Measurements from ENCODE around the gene DLGAP1.

DNA sequence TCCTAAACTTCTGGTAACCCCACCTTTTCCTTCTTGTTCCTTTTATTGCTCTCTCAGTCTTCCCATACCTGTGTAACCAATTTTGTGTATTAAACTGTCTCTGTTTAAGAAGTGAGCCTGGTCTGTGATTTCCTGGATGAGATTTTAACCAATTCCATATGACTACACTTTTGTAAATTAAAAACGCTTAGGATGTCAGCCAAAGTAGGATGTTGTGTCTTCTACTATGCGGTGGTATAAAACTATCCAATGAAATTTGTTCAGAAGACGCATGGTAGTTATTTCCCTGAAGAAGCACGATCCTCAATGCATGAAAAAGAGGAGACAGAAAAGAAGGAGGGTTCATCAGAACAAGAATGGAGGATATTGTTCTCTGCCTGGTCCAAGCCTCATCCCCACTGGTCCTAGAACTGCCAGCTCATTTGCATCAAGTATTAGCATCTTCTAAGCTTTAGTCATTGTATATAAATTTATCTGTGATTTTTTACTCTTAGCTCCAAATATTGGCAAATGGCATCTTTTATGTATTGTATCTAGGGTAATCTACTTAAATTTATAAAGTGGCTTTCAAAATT, 877.7 kb downstream of the DLGAP1 start:
- no peak for TF ChIP-seq POLR2A (IDR thresholded peaks at IDR 0.05)
- TF ChIP-seq, protein P1, sequence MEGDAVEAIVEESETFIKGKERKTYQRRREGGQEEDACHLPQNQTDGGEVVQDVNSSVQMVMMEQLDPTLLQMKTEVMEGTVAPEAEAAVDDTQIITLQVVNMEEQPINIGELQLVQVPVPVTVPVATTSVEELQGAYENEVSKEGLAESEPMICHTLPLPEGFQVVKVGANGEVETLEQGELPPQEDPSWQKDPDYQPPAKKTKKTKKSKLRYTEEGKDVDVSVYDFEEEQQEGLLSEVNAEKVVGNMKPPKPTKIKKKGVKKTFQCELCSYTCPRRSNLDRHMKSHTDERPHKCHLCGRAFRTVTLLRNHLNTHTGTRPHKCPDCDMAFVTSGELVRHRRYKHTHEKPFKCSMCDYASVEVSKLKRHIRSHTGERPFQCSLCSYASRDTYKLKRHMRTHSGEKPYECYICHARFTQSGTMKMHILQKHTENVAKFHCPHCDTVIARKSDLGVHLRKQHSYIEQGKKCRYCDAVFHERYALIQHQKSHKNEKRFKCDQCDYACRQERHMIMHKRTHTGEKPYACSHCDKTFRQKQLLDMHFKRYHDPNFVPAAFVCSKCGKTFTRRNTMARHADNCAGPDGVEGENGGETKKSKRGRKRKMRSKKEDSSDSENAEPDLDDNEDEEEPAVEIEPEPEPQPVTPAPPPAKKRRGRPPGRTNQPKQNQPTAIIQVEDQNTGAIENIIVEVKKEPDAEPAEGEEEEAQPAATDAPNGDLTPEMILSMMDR (IDR thresholded peaks at IDR 0.05 in 4 of 5, conservative IDR thresholded peaks at IDR 0.05 in 1 of 5), result no peak
